CD4-positive, alpha-beta T cell treated with Interleukin-17A for 4 hours (primary cell): ENCODE data around the gene ABHD2.

Experiments
- DNase-seq: peaks from one replicate; pipeline ENCODE4 v3.0.0-alpha.2; 2020; ENCODE audit warnings: mixed read lengths

Gene ABHD2

GRCh38 chr15:89170364-89170763 is 82.1 kb downstream of the ABHD2 start:
- no peak for DNase-seq

GRCh38 chr15:89171136-89172072 is 83.1 kb downstream of the ABHD2 start:
- DNase-seq = peak; percentile 35

- no peak for DNase-seq
Observed at GRCh38 chr15:89172921-89173320, 84.7 kb downstream of the ABHD2 start.

DNA sequence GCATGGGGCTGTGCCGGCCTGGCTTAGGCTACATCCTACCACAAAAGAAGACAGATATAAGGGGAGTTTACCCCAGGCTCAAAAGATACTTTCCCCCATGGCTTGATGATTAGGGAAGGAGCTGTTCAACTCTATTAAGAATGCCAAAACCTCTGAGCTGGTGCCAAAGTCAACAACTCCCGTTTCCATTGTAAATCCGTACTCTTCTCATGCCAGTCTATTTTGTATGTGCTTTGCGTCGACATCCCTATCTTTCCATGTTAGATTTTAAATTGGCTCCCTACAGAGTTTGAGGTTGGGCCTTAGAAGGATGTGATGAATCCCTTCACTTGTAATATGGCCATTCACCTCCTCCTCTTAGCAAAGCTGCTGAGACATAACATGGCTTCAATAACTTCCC is 86.2 kb downstream of the ABHD2 start:
- DNase-seq = no peak

- DNase-seq = no peak
Observed at GRCh38 chr15:89175617-89176191, 87.4 kb downstream of the ABHD2 start.

GRCh38 chr15:89177116-89177515 is 88.9 kb downstream of the ABHD2 start:
- no peak for DNase-seq

- DNase-seq = peak; percentile 69
Observed at GRCh38 chr15:89177633-89178306, 89.5 kb downstream of the ABHD2 start.

DNA sequence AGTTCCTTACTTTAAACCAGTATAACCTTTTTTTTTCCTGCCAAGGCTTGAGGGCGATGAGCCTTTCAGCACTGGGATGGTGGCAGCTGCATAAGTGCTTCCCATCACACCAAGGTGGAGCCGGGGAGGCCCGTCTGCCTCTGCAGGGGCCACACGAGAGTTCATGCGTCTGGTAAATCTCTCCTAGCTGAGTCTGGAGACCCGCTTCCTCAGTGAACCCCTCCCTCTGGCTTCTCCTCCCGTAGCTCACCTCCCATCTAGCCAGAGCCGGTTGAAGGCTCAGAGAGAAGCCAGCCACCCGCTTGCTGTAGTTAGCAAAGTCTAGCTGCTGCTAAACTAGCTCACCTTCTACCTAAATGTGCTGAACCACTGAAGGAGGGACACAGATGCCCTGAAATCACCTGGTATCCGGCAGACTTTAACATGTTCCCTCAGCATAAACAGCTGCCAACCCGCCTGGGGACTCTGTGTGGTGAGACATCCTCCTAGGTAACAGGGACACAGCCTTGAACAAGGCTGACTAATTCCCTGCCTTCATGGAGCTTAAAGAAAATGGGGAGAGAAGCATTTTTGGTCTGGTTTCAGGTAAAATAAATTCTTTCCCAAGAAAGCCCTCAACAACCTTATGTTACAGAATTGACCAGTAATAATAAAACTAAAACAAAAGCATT is 90.2 kb downstream of the ABHD2 start:
- DNase-seq = no peak

DNA sequence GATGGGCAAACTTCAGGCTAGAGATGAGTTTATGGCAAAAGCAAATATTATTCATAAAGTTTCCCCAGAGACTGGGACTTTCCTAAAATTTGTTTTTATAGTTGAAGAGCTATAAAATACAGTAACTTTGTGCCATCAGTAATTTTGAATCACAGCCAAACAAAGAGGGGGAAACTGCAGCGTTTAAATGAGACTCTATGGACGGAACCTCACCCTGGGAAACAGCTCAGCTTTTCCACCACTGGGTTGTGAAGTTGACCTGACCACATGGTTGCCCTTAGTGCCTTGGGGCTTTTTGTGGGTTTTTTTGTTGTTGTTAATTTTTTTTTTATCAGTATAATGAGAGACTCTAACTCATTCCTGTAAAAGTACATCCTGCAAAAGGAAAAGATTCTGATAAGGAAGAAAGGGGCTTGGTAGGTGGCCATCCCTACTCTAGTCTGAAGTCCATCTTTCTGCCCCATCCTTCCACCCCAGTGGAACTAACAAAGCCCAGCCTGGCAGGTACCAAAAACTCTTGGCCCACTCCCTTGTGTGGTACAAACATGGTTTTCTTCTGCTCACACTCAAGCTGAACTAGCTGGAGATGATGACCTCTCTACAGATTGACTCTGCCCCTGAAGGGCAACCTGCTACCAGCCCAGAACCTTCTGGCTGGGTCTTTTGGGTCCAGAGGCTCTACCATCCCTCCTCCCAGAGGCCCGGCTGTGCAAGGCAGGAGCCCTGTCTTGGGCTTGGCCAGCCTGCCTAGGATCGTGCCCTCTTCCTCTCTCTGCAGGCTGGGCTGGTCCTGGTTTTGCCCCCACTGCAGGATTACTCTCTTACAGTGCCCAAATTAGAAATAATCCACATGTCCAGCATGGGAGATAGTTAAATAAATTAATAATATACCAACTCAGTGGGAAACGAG is 92.0 kb downstream of the ABHD2 start:
- DNase-seq = no peak

DNA sequence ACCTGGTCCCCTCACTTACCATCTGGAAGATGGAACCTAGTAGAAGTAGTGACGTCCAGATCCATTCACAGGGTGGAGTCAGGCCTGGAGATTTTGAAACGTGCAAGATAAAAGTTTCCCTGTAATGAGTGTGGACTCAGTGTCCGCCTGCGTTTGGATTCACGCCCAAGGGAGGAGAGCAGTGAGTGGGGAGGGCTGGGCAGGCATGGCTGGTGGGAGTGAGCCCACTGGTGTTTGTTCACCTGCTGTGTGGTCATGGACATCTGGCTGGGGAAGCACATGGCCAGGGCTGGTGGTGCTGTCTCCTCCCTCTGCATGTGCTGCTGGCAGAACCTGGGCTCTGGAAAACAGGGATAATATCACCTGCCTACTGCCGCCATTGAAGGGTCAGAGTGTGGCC is 96.1 kb downstream of the ABHD2 start:
- no peak for DNase-seq

- DNase-seq = no peak
Observed at GRCh38 chr15:89184886-89185526, 96.8 kb downstream of the ABHD2 start.

DNA sequence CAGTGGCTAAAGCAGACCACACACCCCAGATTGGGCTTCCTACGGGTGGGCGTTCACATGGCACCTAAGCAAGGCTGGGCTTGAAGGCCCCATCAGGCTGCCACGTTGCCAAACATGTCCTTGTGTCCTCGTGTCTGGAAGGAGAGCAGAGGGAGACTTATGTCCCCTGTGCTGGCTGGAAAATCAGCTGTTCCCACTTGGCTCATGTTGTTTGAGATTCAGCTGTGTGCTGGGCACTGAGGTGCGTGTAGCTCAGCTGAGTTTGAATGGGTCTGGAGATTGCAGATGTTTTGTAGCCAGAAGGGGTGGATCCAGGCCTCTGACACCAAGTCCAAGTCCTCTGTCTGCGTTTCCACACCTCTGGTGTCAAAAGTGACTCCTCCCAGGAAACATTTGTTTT is 98.5 kb downstream of the ABHD2 start:
- no peak for DNase-seq

- no peak for DNase-seq
Observed at GRCh38 chr15:89187301-89187985, 99.2 kb downstream of the ABHD2 start.

GRCh38 chr15:89187986-89188514 is 99.8 kb downstream of the ABHD2 start:
- DNase-seq = no peak

DNA sequence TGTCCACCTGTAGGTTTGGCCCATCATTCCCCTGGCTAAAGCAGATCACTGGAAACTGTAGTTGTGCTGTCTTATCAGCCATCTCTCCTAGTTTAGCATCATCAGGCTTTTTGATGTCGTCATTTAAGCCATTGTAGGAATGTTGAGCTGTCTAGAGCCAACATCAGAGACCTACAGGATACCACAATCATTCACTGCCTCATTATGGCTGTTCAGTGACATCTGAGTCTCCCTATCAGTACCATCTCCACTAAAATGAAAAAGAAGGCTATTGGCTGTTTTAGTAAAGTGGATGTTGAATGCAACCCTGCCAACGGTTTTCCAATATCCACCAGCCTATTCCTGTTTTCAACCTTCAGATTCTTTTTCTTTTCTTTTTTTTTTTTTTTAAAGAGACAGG is 103.9 kb downstream of the ABHD2 start:
- DNase-seq = no peak

DNA sequence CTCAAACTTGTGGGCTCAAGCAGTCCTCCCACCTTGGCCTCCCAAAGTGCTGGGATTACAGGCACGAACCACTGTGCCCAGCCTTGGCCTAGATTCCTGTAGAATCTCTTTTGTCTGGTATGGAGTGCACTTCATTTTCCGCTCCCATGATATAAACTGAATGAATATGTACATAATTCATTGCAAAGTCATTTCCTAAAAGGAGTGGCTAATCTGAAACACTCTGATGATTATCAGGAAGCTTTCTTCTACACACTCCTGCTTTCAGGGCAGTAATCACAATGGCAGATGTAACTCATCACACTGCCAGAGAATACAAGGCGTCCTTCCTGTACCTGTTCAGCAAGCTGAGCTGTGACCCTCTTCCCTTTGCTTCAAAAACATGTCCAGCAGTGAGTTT is 104.5 kb downstream of the ABHD2 start:
- DNase-seq = no peak

DNA sequence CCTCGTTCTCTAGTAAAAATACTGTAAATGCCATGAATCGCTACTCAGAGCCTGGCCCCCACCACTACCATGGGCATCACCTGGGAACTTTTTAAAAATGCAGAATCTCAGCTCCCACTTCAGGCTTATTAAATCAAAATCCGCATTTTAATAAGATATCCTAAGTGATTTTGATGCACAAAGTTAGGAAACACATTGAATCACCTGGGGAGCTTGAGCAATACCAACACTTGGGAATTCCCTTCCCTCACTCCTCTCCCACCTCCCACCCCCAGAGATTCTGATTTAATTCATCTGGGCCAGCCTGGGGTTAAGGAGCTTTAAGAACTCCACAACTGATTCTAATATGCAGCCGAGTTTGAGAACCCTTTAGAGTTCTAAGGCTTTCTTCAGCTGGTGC is 106.4 kb downstream of the ABHD2 start:
- no peak for DNase-seq

- no peak for DNase-seq
Observed at GRCh38 chr15:89195836-89196235, 107.6 kb downstream of the ABHD2 start.

DNA sequence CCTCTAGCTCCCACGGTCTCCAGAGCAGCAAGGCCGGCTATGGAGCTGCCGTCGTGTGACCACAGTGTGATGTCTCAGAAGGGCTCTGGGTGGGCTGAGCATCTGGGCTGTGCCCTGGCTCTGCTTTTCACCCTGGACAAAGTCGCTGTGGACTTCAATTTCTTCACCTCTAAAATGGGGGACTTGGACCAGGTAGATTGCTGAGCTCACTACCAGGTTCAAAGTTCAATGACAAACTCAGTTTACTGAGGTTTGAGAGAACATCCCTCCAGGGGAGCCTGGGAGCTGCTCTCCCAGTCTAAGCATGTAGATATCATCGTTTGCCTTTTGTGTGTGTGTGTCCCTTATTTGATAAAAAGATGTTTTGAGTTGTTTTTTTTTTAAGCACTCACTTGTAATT is 108.0 kb downstream of the ABHD2 start:
- DNase-seq = no peak

- peak; percentile 6 for DNase-seq
Observed at GRCh38 chr15:89196994-89197393, 108.7 kb downstream of the ABHD2 start.

DNA sequence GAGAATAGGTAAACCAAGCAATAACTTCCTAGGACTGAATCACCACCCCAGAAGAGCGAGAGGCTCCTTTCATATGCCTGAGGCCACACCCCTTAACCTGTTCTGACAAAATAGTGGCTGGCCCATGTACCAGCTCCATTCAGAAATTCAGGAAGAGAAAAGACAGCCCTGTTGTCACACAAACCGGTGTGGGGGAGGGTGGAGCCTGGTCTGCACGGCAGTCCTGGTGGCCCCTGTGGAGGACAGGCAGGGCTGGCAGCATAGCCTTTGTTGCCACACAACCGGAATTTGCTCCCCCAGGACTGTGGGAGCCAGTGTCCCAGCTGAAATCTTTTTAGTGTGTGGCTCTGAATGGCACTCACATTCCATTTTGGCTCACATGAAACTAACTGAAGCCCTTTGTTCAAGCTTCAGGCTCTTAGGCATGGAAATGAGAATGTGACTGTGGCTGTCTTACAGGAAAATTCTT is 109.3 kb downstream of the ABHD2 start:
- no peak for DNase-seq
